A673 (cell line): ENCODE results near the gene CD37. TPM values are rescaled to one million over a fixed set of nuclear protein-coding genes. Genes with fewer than 3 reads are reported as not detected.

Source experiments
- BruUV-seq: library from RNA; stranded (reverse); fragments of 400-500 nt; replicated peaks from 2 replicates; lab custom pipeline; 2021; lab: Mats Ljungman, UMichigan
- CTCF ChIA-PET: fragments of 300-600 bp; sonication (Branson Sonifier 250); formaldehyde crosslinking; loops from one replicate; lab custom pipeline; 2022; ENCODE audit warnings: antibody characterized with exemption; lab: Charles Lee
- POLR2A ChIA-PET: fragments of 300-600 bp; sonication (Branson Sonifier 250); formaldehyde crosslinking; loops from one replicate; lab custom pipeline; 2022; ENCODE audit warnings: antibody characterized with exemption; ENCODE audit not compliant: low non-redundant PET; lab: Charles Lee
- DNase-seq: peaks from one replicate; pipeline ENCODE4 v3.0.0-alpha.2; 2015; ENCODE audit warnings: low spot score
- H3K27ac ChIP-seq: fragments of 200-600 bp; sonication (generic); 2 replicates; pipeline ENCODE4 v1.5.1; 2016; ENCODE audit warnings: mixed run types, low read depth, mild to moderate bottlenecking, mixed read lengths, antibody characterized with exemption, low read length; ENCODE audit not compliant: poor library complexity, severe bottlenecking
- H3K27me3 ChIP-seq: fragments of 200-600 bp; sonication (generic); replicated peaks from 2 replicates; pipeline ENCODE4 v1.6.1; 2017; ENCODE audit warnings: mixed run types, low read depth, mild to moderate bottlenecking, mixed read lengths, antibody characterized with exemption, low read length; ENCODE audit not compliant: insufficient read depth, poor library complexity
- H3K36me3 ChIP-seq: fragments of 200-600 bp; sonication (generic); 2 replicates; pipeline ENCODE4 v1.6.1; 2016; ENCODE audit warnings: mixed run types, mild to moderate bottlenecking, mixed read lengths, antibody characterized with exemption, low read length; ENCODE audit not compliant: insufficient read depth, poor library complexity, severe bottlenecking
- H3K4me1 ChIP-seq: fragments of 200-600 bp; sonication (generic); 2 replicates; pipeline ENCODE4 v1.6.1; 2017; ENCODE audit warnings: mixed run types, mild to moderate bottlenecking, mixed read lengths, antibody characterized with exemption, low read length; ENCODE audit not compliant: insufficient read depth, poor library complexity, severe bottlenecking
- H3K4me3 ChIP-seq: fragments of 200-600 bp; sonication (generic); 2 replicates; pipeline ENCODE4 v1.5.1; 2016; ENCODE audit warnings: low read depth, mixed run types, mild to moderate bottlenecking, mixed read lengths, low read length; ENCODE audit not compliant: poor library complexity, severe bottlenecking
- H3K9me3 ChIP-seq: fragments of 200-600 bp; sonication (generic); 2 replicates; pipeline ENCODE4 v1.6.1; 2016; ENCODE audit warnings: mixed run types, low read depth, mild to moderate bottlenecking, mixed read lengths, antibody characterized with exemption, low read length; ENCODE audit not compliant: poor library complexity, severe bottlenecking
- CTCF ChIP-seq: fragments of 300-800, 200-600 bp; sonication (generic); conservative IDR thresholded peaks from 2 replicates; pipeline ENCODE4 v1.5.1; 2017; ENCODE audit warnings: low read depth, mild to moderate bottlenecking, antibody characterized with exemption, low read length, moderate library complexity, mixed read lengths
- EZH2 ChIP-seq: fragments of 200-600 bp; sonication (generic); IDR thresholded peaks from 2 replicates; pipeline ENCODE4 v1.6.1; 2017; ENCODE audit warnings: borderline replicate concordance, low read depth, mild to moderate bottlenecking, mixed read lengths, antibody characterized with exemption, low read length; ENCODE audit not compliant: poor library complexity, severe bottlenecking
- intact Hi-C: fragments of 100-400 bp; cut with micrococcal nuclease; formaldehyde crosslinking; loops from one replicate; pipeline ENCODE4 v1.10.0; 2022; ENCODE audit not compliant: unreplicated experiment
- total RNA-seq: library from RNA; stranded (reverse); gene quantifications from 2 replicates; pipeline ENCODE4 v1.2.3, GENCODE V29; 2021

The CD37 gene
- total RNA-seq, 1 experiment from 2014 or later: not detected

GRCh38 chr19:49364083-49364737 lies 29.0 kb downstream of the CD37 start:
- ChIA-PET POLR2A (no interaction called here), CTCF (no interaction called here)
- Histone ChIP-seq H3K27ac (peak overlapping the region; percentile 98), H3K27me3 (no peaks in the 10 kb centered on the region), H3K9me3 (peaks cover 8% of the 10 kb centered on the region), H3K4me1 (peaks cover 5% of the 10 kb centered on the region), H3K36me3 (peaks cover 9% of the 10 kb centered on the region), H3K4me3 (peak overlapping the region; percentile 84)
- BruUV-seq: no TSS peak
- intact Hi-C loops: no loop called here
- no peak for DNase-seq
- TF ChIP-seq EZH2 (no peak), CTCF (no peak)

DNA sequence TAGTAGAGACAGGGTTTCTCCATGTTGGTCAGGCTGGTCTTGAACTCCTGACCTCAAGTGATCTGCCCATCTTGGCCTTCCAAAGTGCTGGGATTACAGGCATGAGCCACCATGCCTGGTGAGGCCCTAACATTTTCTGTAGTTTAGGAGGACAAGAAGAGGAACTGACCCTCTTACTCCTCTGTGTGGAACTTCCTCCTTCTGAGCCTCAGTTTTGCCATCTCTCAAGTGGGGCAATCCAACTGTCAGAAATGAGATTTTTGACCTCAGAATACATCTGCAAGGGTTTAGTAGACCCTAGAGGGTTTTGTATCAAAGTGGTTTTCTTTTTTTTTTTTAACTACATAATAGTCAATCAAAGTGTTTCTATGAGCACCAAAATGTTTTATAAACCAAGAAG lies 30.9 kb downstream of the CD37 start:
- Histone ChIP-seq H3K4me3 (no peak overlapping the region), H3K27me3 (no peaks in the 10 kb centered on the region), H3K27ac (no peak overlapping the region), H3K36me3 (no peaks in the 10 kb centered on the region), H3K9me3 (peaks cover 19% of the 10 kb centered on the region), H3K4me1 (peaks cover 5% of the 10 kb centered on the region)
- intact Hi-C loops: no loop called here
- TF ChIP-seq CTCF (no peak), EZH2 (no peak)
- no peak for DNase-seq
- CTCF ChIA-PET: no interaction called here
- BruUV-seq: no TSS peak
- POLR2A ChIA-PET: no interaction called here

DNA sequence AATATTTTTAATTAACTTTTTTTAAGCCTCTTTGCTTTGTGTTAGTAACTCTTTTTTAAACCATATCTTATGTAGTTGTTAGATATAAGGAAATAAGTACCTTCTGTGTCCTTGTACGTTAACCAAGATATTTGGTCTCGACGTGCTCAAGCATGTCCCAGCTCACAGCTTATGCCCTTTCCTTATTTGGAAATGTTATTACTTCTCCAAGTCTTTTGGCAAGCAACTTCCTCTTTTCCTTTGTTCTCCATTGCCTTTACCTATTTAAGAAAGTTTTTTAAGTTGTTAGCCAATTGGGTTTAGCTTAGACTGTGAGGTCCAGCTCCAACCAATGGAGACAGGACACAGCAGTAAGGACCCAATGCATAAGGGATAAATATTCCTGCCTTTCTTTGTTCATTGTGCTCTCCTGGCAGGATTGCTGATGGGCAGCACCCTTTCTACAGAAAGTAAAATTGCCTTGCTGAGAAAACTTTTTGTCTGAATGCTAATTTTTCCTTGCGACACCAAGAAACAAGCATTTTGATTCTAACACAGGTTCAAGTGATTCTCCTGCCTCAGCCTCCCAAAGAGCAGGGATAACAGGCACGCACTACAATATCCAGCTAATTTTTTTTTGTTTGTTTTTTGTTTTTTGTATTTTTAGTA lies 33.6 kb downstream of the CD37 start:
- TF ChIP-seq CTCF: no peak
- no peak for TF ChIP-seq EZH2
- POLR2A ChIA-PET: interaction anchor here (0.5 kb wide), 1 partner anchor 390 kb away, joined by 3 read pairs; no protein-coding TSS in a partner anchor
- Histone ChIP-seq H3K4me1 (no peaks in the 10 kb centered on the region), H3K36me3 (no peaks in the 10 kb centered on the region), H3K9me3 (peaks cover 19% of the 10 kb centered on the region), H3K27me3 (no peaks in the 10 kb centered on the region), H3K4me3 (no peak overlapping the region), H3K27ac (no peak overlapping the region)
- no TSS peak for BruUV-seq
- intact Hi-C loops: no loop called here
- CTCF ChIA-PET: no interaction called here
- no peak for DNase-seq
